ENCODE data around the gene CMYA5. TPM values are rescaled to one million over a fixed set of nuclear protein-coding genes. Genes with fewer than 3 reads are reported as not detected.

CMYA5 gene
- total RNA-seq, 1 experiment from 2014 or later, result 0.07 TPM

Other genes starting within 250 kb of the CMYA5 start
- 6.3 and 12.0 TPM in 2 replicates for gene HOMER1, start 175.7 kb upstream of the CMYA5 start, total RNA-seq (2014; rRNA removed; shearing (Covaris generic); ENCODE audit: low replicate concordance)
- gene TENT2, start 77.4 kb upstream of the CMYA5 start, total RNA-seq (2014; rRNA removed; shearing (Covaris generic); ENCODE audit: low replicate concordance), result 23.5 and 30.8 TPM in 2 replicates